Thymus (tissue), 11 donors: ENCODE results near the gene MRPL27. TPM values are rescaled to one million over a fixed set of nuclear protein-coding genes. Genes with fewer than 3 reads are reported as not detected.
"Not testable (repeated sequence)": the region's sequence is repeated elsewhere in the genome, so short reads cannot be mapped to it uniquely, and the experiment has no call there.

ENCODE experiments used
- DNase-seq, 9 donors: peaks; one replicate each; pipeline ENCODE4 v3.0.0-alpha.2; 2013; ENCODE audit warnings: low spot score in 9 of 9, low read depth in 6 of 9, missing footprints in 1 of 9
- H3K27ac ChIP-seq, 2 donors: one replicate each; pipeline ENCODE4 v1.5.1; 2013; ENCODE audit warnings: control low read depth in 1 of 2, low read depth in 1 of 2, low read length in 1 of 2, mild to moderate bottlenecking in 1 of 2, moderate library complexity in 1 of 2
- H3K27me3 ChIP-seq, 2 donors: one replicate each; pipeline ENCODE4 v1.5.1; 2013; ENCODE audit warnings: low read length in 1 of 2; ENCODE audit not compliant: control insufficient read depth in 2 of 2, insufficient read depth in 1 of 2
- H3K36me3 ChIP-seq, 2 donors: one replicate each; pipeline ENCODE4 v1.5.1; 2013; ENCODE audit warnings: low read length in 1 of 2, mild to moderate bottlenecking in 1 of 2, moderate library complexity in 1 of 2; ENCODE audit not compliant: control insufficient read depth in 2 of 2, insufficient read depth in 2 of 2
- H3K4me1 ChIP-seq, 2 donors: one replicate each; pipeline ENCODE4 v1.5.1; 2013; ENCODE audit warnings: low read length in 2 of 2; ENCODE audit not compliant: control insufficient read depth in 2 of 2, insufficient read depth in 2 of 2
- H3K4me3 ChIP-seq, 2 donors: one replicate each; pipeline ENCODE4 v1.5.1; 2013; ENCODE audit warnings: low read length in 2 of 2, control low read depth in 1 of 2, mild to moderate bottlenecking in 1 of 2
- H3K9me3 ChIP-seq, 2 donors: one replicate each; pipeline ENCODE4 v1.5.1; 2013; ENCODE audit warnings: low read length in 1 of 2, mild to moderate bottlenecking in 1 of 2; ENCODE audit not compliant: control insufficient read depth in 2 of 2, insufficient read depth in 1 of 2
- WGBS: extraction: QIAGEN DNeasy Blood & Tissue Kit; methylation state at CpG from one replicate; pipeline ENCODE4 v1.1.7; 2013; 5-methylcytosine and 5-hydroxymethylcytosine counted together
- polyA plus RNA-seq: library from polyadenylated mRNA; stranded (reverse); fragments of 200-250 nt; gene quantifications from one replicate; pipeline ENCODE4 v1.2.3, GENCODE V29; 2013
- total RNA-seq: library from RNA; stranded (reverse); fragments of 120-200 nt; gene quantifications from one replicate; pipeline ENCODE4 v1.2.4, GENCODE V29; 2013
- donor health status: healthy.

Gene MRPL27
- total and polyA plus RNA-seq, 2 donors, result 69.2 to 85.9 TPM

DNA sequence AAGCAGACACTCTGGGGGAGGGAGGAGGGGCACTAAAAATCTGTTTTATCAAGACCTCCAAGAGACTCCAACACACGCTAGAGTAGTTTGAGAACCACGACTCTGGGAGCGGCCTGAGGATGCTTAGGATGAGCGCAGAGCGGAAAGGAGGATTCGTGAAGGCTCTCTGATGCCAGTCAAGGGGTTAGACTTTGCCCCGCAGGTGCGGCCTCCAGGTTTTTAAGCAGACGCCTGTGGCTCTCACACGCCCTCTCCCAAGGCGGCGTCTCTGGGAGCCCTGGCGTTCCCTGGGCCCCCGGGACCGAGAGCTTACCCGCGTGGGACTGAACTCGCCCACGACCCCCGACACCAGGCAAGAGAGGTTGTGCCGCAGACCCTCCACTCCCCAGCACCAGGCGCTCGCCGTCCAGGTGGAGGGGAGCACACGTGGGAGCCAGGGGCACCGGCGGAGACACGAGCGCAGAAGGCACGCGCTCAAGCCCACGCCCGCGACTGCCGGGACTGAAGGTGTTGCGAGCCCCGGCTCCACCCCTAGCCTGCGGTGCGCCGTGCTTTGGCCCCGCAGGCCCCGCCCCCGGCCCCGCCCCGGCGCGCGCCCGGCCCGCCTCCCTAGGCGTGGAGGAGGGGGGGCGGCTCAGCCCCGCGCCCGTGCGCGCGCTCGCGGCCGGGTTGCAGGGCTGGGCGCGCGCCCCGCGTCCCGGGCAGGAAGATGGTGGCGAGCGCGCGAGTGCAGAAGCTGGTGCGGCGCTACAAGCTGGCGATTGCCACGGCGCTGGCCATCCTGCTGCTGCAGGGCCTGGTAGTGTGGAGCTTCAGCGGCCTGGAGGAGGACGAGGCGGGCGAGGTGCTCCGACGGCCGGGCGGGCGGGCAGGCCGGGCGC is 27.3 kb downstream of the MRPL27 start, which contains the start of gene XYLT2:
Gene XYLT2 (plus strand): TSS at position 695 of the 881 bp plus-strand sequence. CDS start 15 bp downstream, at position 710.
- 5% methylated on average over 86 of the region's 87 CpGs for WGBS
- Histone ChIP-seq H3K27me3 (peaks cover 0 to 3% of the 10 kb centered on the region in 2 donors), H3K4me3 (peak within 1 kb of the TSS; percentile 78 to 93), H3K36me3 (no peaks in the 10 kb centered on the region), H3K4me1 (peaks cover 8 to 25% of the 10 kb centered on the region in 2 donors), H3K9me3 (peaks cover 0 to 3% of the 10 kb centered on the region in 2 donors), H3K27ac (peak within 1 kb of the TSS; percentile 5 to 88)
- DNase-seq, result peak; percentile 50 to 96 (median 89)

DNA sequence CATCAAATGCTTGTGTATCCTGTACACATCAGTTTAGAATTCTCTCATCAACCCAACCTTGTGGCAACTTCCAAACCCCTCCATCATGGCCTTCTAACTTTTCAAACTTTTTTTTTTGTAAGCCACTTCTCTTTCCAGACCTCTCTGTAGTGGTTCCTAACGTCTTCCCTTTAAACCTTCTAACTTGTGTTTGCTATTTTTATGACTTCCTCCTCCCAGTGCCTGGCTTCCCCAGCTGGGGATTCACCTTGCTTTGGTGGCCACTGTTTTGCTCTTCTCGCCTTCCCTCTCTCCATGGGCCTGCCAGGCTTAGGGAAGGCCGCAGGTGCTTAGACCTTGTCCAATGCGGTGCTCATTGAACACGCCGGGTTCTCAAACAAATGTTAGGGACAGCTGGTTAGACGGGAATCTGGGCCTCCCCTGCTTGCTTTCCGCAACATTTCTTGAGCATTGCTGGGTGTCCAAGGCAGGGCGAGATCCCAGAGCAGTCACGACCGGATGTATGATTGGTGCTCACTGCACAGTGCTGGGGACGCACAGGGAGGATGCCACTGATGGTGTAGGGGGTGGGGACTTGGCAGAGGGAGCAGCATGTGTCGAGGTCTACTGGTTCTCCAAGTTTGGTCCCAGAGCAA is 28.1 kb downstream of the MRPL27 start:
- H3K27ac ChIP-seq, result no peak overlapping the region
- no peak overlapping the region for H3K4me3 ChIP-seq
- DNase-seq, result no peak
- H3K4me1 ChIP-seq, result peaks cover 8 to 25% of the 10 kb centered on the region in 2 donors
- peaks cover 0 to 3% of the 10 kb centered on the region in 2 donors for H3K9me3 ChIP-seq
- H3K27me3 ChIP-seq, result peaks cover 0 to 3% of the 10 kb centered on the region in 2 donors
- 79% methylated on average over 13 of the region's 13 CpGs for WGBS
- H3K36me3 ChIP-seq, result no peaks in the 10 kb centered on the region

DNA sequence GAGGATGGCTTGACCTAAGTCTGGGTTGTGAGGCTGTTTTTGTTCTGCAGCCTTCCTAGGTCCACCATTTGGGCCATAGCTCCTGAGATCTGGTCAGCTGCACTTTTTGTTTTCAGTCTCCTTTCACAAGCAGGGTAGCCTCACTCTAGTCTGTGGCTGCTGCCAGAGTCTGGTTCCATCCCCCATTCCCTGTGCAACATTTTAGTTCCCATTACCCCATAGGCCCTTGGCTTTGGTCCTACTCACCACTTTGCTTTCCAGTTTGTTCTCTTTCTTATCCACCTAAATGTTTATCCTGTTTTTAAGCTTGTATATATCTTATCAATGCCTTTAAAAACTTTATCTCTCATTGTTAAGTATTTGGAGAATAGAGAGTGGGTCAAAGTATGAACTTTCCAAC is 33.6 kb downstream of the MRPL27 start:
- Histone ChIP-seq H3K4me3 (no peak overlapping the region), H3K27me3 (no peaks in the 10 kb centered on the region), H3K27ac (no peak overlapping the region), H3K9me3 (peaks cover 0 to 3% of the 10 kb centered on the region in 2 donors), H3K36me3 (no peaks in the 10 kb centered on the region), H3K4me1 (no peaks in the 10 kb centered on the region)
- no peak for DNase-seq

DNA sequence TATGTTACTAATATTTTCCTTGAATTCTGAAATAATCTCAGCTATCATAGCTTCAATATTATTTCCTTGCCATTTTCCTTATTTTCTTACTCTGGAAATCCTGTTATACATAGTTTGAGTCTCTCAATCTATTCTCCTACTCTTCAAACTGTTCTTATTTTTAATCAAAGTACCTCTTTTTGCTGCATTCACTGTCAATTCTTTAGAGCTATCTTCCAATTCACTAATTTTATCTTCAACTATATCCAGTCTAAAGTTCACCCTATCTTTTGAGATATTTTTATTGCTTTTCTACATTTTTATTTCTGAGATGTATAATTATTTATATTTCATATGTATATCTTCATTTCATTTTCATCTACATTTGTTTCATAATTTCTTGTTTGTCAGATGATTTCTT is 34.3 kb downstream of the MRPL27 start:
- Histone ChIP-seq H3K9me3 (peaks cover 0 to 3% of the 10 kb centered on the region in 2 donors), H3K27me3 (no peaks in the 10 kb centered on the region)
- DNase-seq, result no peak

DNA sequence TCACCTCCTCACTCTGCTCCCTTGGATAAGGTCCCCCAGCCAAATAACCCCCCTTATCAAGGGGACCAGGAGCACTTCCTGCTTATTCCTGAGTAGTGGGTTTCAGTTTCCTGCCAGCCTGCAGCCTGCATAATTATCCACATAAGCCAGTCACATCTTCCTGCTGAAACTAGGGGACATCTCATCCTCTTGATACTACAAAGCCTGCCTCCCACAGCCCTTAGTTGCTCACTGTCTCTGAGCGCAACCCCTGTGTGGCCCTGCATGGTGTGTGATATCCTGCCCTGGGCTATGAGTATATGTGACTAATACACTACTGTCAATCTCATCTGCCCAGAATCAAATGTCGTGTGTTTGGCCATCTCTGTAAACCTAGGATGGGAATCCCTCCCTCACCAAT is 35.0 kb downstream of the MRPL27 start:
- H3K36me3 ChIP-seq, result no peaks in the 10 kb centered on the region
- no peaks in the 10 kb centered on the region for H3K27me3 ChIP-seq
- no peak for DNase-seq
- no peak overlapping the region for H3K4me3 ChIP-seq
- no peak overlapping the region for H3K27ac ChIP-seq
- 78% methylated on average over 2 of the region's 2 CpGs for WGBS
- peaks cover 0 to 3% of the 10 kb centered on the region in 2 donors for H3K9me3 ChIP-seq
- peaks cover 0 to 3% of the 10 kb centered on the region in 2 donors for H3K4me1 ChIP-seq

More for the DNA sequence above, 34.3 kb downstream of the MRPL27 start:
- Histone ChIP-seq H3K36me3 (no peaks in the 10 kb centered on the region), H3K4me1 (no peaks in the 10 kb centered on the region), H3K27ac (no peak overlapping the region), H3K4me3 (no peak overlapping the region)

DNA sequence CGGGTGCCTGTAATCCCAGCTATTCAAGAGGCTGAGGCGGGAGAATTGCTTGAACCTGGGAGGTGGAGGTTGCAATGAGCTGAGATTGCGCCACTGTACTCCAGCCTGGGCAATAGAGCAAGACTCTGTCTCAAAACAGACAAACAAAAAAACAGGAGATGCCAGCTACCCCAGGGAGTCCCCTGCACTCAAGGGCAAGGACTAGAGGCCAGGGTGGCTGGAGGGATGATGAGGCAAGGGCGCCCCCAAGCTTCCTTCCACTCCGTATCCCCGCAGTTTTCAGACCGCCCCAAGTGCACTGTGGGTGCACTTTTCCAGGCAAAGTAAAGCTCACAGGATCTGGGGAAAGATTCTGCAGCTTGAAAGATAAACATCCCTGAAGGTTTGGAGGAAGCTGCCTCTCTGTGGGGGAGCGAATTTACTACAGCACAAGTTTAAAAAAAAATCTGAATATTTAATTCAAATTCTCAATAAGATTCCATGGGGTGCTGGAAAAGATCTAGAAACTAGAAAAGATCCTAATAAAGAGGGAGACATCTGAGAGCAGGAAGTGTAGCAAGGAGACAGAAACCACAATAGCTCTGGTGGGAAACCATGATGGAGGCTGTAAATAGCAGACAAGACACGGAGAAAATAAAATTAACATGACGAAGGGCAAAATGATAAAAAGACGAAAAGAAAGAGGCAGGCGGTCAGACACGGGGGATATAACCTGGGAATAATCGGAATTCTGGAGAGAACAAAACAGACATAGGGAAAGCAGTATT is 39.5 kb downstream of the MRPL27 start:
- 41% methylated on average over 14 of the region's 14 CpGs for WGBS
- not testable (repeated sequence) for H3K4me3 ChIP-seq

DNA sequence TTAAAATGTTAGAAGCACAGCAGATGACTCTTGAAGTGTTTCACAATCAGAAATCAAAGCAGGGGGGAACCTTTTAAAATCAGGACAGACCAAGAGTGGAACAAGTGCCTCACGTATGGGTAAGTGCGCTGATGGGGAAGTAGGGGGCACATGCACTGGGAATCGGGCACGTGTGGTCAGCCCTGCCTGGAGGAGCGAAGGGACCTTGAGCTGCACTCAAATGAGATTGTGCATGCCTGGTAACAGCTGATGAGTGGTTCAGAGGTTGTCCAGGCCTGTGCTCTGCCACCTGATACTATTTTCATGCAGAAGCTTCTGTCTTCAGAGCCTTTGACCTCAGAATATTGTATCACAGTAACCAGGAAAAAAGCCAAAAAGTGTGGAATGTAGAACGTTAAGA is 40.8 kb downstream of the MRPL27 start:
- Histone ChIP-seq H3K4me3 (no peak overlapping the region), H3K27ac (no peak overlapping the region), H3K9me3 (no peaks in the 10 kb centered on the region), H3K36me3 (no peaks in the 10 kb centered on the region), H3K4me1 (peaks cover 0 to 7% of the 10 kb centered on the region in 2 donors), H3K27me3 (no peaks in the 10 kb centered on the region)
- DNase-seq, result no peak
- 89% methylated on average over 6 of the region's 6 CpGs for WGBS

More for the DNA sequence above, 39.5 kb downstream of the MRPL27 start:
- not testable (repeated sequence) for DNase-seq, H3K27me3 ChIP-seq, H3K9me3 ChIP-seq, H3K36me3 ChIP-seq, H3K4me1 ChIP-seq, H3K27ac ChIP-seq

DNA sequence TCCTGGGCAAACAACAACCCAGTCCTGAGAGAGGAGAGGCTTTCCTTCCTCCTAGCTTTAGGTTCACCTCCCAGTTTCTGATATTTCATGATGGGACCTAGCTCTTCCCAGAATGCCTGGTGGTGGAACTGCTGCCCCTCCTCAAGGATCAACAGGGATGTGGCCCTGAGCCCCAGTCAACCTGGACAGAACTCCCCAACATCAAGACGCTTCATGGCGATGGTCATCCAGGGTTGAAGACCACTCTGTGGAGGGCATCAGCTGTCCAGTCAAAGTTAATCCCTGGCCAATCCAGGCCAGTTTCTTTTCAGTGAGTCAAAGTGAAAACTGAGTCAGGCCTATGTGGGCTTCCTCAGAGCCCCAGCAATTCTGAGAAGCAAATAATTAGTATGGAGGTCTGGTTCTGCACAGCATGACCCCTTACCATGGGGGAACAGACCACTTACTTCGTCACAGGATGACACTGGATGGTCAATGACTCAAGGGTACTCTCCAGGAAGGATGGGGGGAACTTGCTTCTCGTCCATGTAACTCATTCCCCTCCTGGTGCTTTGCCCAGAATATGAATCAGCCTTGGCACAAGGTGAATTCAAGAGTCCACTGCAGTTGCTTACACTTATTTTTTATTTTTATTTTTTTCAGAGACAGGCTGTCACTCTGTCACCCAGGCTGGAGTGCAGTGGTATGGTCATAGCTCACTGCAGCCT is 41.7 kb downstream of the MRPL27 start:
- no peak for DNase-seq
- 96% methylated on average over 4 of the region's 4 CpGs for WGBS
- H3K4me3 ChIP-seq, result no peak overlapping the region
- H3K27ac ChIP-seq, result no peak overlapping the region
- no peaks in the 10 kb centered on the region for H3K27me3 ChIP-seq
- no peaks in the 10 kb centered on the region for H3K9me3 ChIP-seq
- H3K4me1 ChIP-seq, result peaks cover 0 to 7% of the 10 kb centered on the region in 2 donors
- no peaks in the 10 kb centered on the region for H3K36me3 ChIP-seq
